Naive thymus-derived CD8-positive, alpha-beta T cell (primary cell): ENCODE measurements around the gene DPYD. TPM values are rescaled to one million over a fixed set of nuclear protein-coding genes. Genes with fewer than 3 reads are reported as not detected.

ENCODE experiments used
- ATAC-seq, 2 donors: fragments of 150-1000 bp; cut with Tn5 transposase in 1 of 2; sonication (Bioruptor Pico), chemical (Tn5 transposase) in 1 of 2; 1 replicate in 1 of 2; 2 replicates in 1 of 2; pipeline ENCODE4 v1.10.0; 2021; ENCODE audit warnings: mild to moderate bottlenecking in 2 of 2, moderate library complexity in 2 of 2
- POLR2A ChIA-PET: fragments of 350-600 bp; sonication (Branson Sonifier 250); formaldehyde crosslinking; loops from one replicate; lab custom pipeline; 2021; ENCODE audit warnings: antibody characterized with exemption; lab: Charles Lee
- DNase-seq, 10 donors: peaks; one replicate each; pipeline versions ENCODE4 v3.0.0 to v3.0.0-alpha.2; 2020 to 2022
- H3K27ac Mint-ChIP-seq, 10 donors: one replicate each; pipeline ENCODE4 v1.8.0; 2020 to 2022; ENCODE audit warnings: mild to moderate bottlenecking in 10 of 10, mixed read lengths in 10 of 10, moderate library complexity in 4 of 10, inconsistent platforms in 1 of 10
- H3K27me3 Mint-ChIP-seq, 5 donors: one replicate each; pipeline ENCODE4 v1.8.0; 2021 to 2022; ENCODE audit warnings: mixed read lengths in 5 of 5
- H3K36me3 Mint-ChIP-seq, 3 donors: one replicate each; pipeline ENCODE4 v1.8.0; 2020 to 2022; ENCODE audit warnings: mixed read lengths in 3 of 3, mild to moderate bottlenecking in 2 of 3, inconsistent platforms in 1 of 3
- H3K4me1 Mint-ChIP-seq, 4 donors: one replicate each; pipeline ENCODE4 v1.8.0; 2021 to 2022; ENCODE audit warnings: mixed read lengths in 4 of 4
- H3K4me3 Mint-ChIP-seq, 10 donors: one replicate each; pipeline ENCODE4 v1.8.0; 2020 to 2022; ENCODE audit warnings: mild to moderate bottlenecking in 10 of 10, mixed read lengths in 10 of 10, moderate library complexity in 6 of 10, inconsistent platforms in 1 of 10
- H3K9me3 Mint-ChIP-seq, 9 donors: one replicate each; pipeline ENCODE4 v1.8.0; 2020 to 2022; ENCODE audit warnings: mixed read lengths in 9 of 9, mild to moderate bottlenecking in 3 of 9, inconsistent platforms in 1 of 9, moderate library complexity in 1 of 9
- polyA plus RNA-seq, 3 donors: library from polyadenylated mRNA; unstranded; fragments of 300-500 nt; fragmentation: Illumina TruSeq; gene quantifications; one replicate each; pipeline ENCODE4 v1.2.3, GENCODE V29; 2021
- total RNA-seq, 8 experiments: library from RNA in 2 of 8; stranded (reverse) in 2 of 8; gene quantifications; one replicate each; pipeline ENCODE4 v1.2.3 and lab custom pipeline; 2021 to 2026

Gene DPYD
- total and polyA plus RNA-seq, 5 experiments from 2014 or later: 24.1 to 40.9 (median 39.3) TPM

DNA sequence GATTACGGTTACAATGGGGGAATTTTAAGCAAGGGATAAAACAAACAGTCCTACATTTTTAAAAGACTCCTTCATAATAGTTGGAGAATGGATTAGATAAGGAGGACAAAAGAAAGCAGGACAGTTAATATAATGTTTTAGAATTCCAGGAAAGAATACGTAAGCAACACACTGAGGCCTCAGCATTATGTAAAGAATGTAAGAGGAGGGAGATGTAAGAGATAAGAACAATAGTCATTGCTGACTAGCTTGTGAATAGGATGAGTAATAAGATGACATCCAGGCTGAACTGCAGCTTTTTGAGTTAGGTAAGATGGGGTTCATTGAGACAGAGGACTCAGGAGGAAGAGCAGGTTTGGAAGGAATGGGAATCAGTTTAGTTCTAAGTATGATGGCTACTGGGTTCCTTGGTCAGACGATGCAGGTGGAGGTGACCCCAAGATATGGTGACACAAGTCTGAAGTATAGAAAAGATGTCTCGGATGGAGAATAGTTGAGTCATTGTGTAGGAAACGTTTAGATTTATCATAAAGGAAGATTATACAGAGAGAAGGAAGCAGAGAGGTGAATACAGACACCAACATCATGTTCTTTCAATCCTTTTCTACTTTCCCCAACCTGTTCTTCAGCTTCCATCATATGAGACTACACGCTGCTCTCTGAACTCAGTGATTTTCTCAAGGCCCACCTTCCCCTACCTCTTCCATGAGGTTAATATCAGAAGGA is 826.4 kb downstream of the DPYD start:
- H3K9me3 Mint-ChIP-seq: no peaks in the 10 kb centered on the region

DNA sequence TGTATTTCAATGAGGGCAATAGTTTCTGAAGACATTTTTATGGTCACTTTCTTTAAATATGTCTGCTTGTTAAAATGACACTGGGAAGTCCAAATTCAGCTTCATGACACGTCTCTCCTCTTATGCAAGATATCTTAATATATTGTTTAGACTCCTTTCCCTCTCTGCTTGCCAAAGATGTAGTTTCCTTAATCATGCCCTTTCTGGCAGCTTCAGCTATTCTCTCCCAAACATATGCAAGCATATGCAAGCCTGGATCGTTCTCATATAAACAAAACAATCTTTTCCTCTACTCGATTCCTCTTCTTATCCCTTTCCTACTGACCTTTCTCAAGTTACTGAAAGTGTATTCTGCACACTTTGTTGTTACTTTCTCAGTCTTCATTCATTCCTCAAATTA is 827.1 kb downstream of the DPYD start:
- Mint-ChIP-seq H3K4me3 (no peak overlapping the region), H3K36me3 (peaks cover 17 to 38% (median 31%) of the 10 kb centered on the region in 3 donors)
- POLR2A ChIA-PET: no interaction called here

More for the DNA sequence above, 826.4 kb downstream of the DPYD start:
- POLR2A ChIA-PET: no interaction called here
- Mint-ChIP-seq H3K27ac (no peak overlapping the region), H3K4me3 (no peak overlapping the region), H3K27me3 (no peaks in the 10 kb centered on the region), H3K4me1 (no peaks in the 10 kb centered on the region), H3K36me3 (peaks cover 21 to 42% (median 35%) of the 10 kb centered on the region in 3 donors)
- ATAC-seq: no peak
- DNase-seq: no peak

DNA sequence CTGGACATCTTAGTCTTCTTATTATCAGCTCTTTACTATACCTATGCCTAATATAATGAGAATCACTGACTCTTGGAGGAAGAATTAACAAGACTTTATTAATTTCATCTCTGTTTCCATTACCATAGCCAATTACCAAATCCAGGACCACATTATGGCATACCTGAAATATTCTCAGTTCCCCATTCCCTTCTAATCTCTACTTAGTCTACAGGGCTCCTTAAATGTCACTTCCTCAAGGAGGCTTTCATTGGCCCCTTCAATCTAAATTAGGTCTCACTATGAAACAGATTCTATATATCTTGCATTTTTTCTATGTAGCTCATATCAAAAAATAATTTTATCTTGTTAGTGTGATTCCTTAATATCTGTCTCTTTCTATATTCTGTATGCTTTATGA is 828.0 kb downstream of the DPYD start:
- Mint-ChIP-seq H3K4me3 (no peak overlapping the region), H3K27ac (no peak overlapping the region), H3K36me3 (peaks cover 16 to 38% (median 27%) of the 10 kb centered on the region in 3 donors), H3K9me3 (no peaks in the 10 kb centered on the region), H3K27me3 (no peaks in the 10 kb centered on the region), H3K4me1 (no peaks in the 10 kb centered on the region)
- DNase-seq (no peak), ATAC-seq (no peak)
- POLR2A ChIA-PET: no interaction called here

More for the DNA sequence above, 827.1 kb downstream of the DPYD start:
- no peaks in the 10 kb centered on the region for H3K9me3 Mint-ChIP-seq
- no peaks in the 10 kb centered on the region for H3K4me1 Mint-ChIP-seq
- DNase-seq: no peak
- H3K27ac Mint-ChIP-seq: no peak overlapping the region
- no peak for ATAC-seq
- H3K27me3 Mint-ChIP-seq: no peaks in the 10 kb centered on the region

- no peak overlapping the region for H3K27ac Mint-ChIP-seq
- H3K27me3 Mint-ChIP-seq: no peaks in the 10 kb centered on the region
- H3K36me3 Mint-ChIP-seq: peaks cover 5 to 32% (median 20%) of the 10 kb centered on the region in 3 donors
- DNase-seq (no peak), ATAC-seq (no peak)
- no peaks in the 10 kb centered on the region for H3K4me1 Mint-ChIP-seq
- POLR2A ChIA-PET: no interaction called here
- no peak overlapping the region for H3K4me3 Mint-ChIP-seq
- no peaks in the 10 kb centered on the region for H3K9me3 Mint-ChIP-seq
Measured at GRCh38 chr1:97091679-97092078, 829.2 kb downstream of the DPYD start.

- Mint-ChIP-seq H3K27ac (no peak overlapping the region), H3K4me3 (no peak overlapping the region), H3K36me3 (peaks cover 5 to 32% (median 16%) of the 10 kb centered on the region in 3 donors), H3K4me1 (no peaks in the 10 kb centered on the region), H3K9me3 (no peaks in the 10 kb centered on the region), H3K27me3 (no peaks in the 10 kb centered on the region)
- ATAC-seq (no peak), DNase-seq (no peak)
- POLR2A ChIA-PET: no interaction called here
Measured at GRCh38 chr1:97091263-97091662, 829.6 kb downstream of the DPYD start.

GRCh38 chr1:97090725-97091124 is 830.1 kb downstream of the DPYD start:
- Mint-ChIP-seq H3K4me1 (no peaks in the 10 kb centered on the region), H3K36me3 (peaks cover 5 to 27% (median 13%) of the 10 kb centered on the region in 3 donors), H3K4me3 (no peak overlapping the region), H3K9me3 (no peaks in the 10 kb centered on the region), H3K27me3 (no peaks in the 10 kb centered on the region), H3K27ac (no peak overlapping the region)
- no peak for DNase-seq
- POLR2A ChIA-PET: no interaction called here
- no peak for ATAC-seq

- H3K4me3 Mint-ChIP-seq: no peak overlapping the region
- no peaks in the 10 kb centered on the region for H3K9me3 Mint-ChIP-seq
- ATAC-seq: no peak
- peaks cover 5 to 26% (median 14%) of the 10 kb centered on the region in 3 donors for H3K36me3 Mint-ChIP-seq
- POLR2A ChIA-PET: no interaction called here
- no peak for DNase-seq
- no peaks in the 10 kb centered on the region for H3K4me1 Mint-ChIP-seq
- no peaks in the 10 kb centered on the region for H3K27me3 Mint-ChIP-seq
- H3K27ac Mint-ChIP-seq: no peak overlapping the region
Measured at GRCh38 chr1:97089173-97089572, 831.7 kb downstream of the DPYD start.

GRCh38 chr1:97088391-97088790 is 832.4 kb downstream of the DPYD start:
- H3K4me1 Mint-ChIP-seq: no peaks in the 10 kb centered on the region

DNA sequence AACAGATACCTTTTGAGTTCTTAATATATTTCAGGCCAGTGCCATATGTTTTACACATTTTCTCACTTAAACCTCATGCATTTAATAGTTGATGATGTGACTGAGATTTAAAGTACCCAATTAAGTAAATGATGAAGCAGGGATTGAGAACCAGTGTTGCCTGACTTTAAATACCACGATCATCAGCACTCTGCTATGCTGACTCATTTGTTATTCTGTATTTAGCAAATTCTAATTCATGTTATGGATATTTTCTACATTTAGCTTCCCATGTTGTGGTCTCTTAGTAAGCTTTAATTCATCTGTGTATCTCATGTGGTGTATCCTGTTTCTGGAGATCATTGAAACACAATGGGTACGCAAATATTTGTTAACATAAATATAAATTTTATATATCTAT is 836.3 kb downstream of the DPYD start:
- peaks cover 8 to 23% (median 14%) of the 10 kb centered on the region in 3 donors for H3K36me3 Mint-ChIP-seq
- H3K4me1 Mint-ChIP-seq: no peaks in the 10 kb centered on the region
- no peak overlapping the region for H3K4me3 Mint-ChIP-seq
- no peaks in the 10 kb centered on the region for H3K27me3 Mint-ChIP-seq
- H3K27ac Mint-ChIP-seq: no peak overlapping the region
- ATAC-seq: no peak
- DNase-seq: no peak
- H3K9me3 Mint-ChIP-seq: no peaks in the 10 kb centered on the region
- POLR2A ChIA-PET: no interaction called here

More at GRCh38 chr1:97088391-97088790, 832.4 kb downstream of the DPYD start:
- Mint-ChIP-seq H3K36me3 (peaks cover 12 to 26% (median 15%) of the 10 kb centered on the region in 3 donors), H3K9me3 (no peaks in the 10 kb centered on the region), H3K27me3 (no peaks in the 10 kb centered on the region), H3K27ac (peak overlapping the region in 1 of 10 donors; percentile 33), H3K4me3 (no peak overlapping the region)
- POLR2A ChIA-PET: no interaction called here
- DNase-seq (no peak), ATAC-seq (no peak)

DNA sequence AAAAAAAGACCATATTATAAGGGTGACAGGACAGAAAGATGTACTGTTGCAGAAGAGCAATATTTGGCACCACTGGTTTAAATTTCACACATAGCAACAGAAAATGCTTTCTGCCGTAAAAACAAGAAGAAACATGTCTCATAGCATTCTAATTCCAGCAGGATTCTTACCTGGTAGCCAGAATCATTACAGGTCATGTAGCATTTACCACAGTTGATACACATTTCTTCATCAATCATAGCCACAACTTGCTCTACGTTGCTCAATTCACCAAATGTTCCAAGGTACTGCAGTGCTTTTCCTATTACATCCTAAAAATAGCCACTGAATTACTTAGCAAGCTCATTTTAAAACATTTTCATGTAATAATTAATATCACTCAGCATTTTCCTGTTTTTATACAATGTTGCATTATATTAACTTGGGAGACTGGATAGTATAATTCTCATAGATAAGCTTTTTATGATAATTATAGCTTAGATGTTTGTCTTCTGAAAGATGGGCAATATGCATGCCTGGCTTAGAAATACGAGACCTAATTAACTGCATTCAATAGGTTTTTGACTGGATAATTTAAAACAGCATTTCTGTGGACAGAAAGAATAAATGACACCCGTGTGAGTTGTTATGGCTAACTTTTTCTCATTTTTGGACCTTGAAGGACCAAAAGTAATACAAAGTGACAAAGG is 838.5 kb downstream of the DPYD start:
- no peak for DNase-seq
- Mint-ChIP-seq H3K4me3 (no peak overlapping the region), H3K9me3 (no peaks in the 10 kb centered on the region), H3K27me3 (no peaks in the 10 kb centered on the region), H3K4me1 (no peaks in the 10 kb centered on the region), H3K27ac (peak overlapping the region in 1 of 10 donors; percentile 6), H3K36me3 (peaks cover 8 to 35% (median 17%) of the 10 kb centered on the region in 3 donors)
- POLR2A ChIA-PET: no interaction called here
- ATAC-seq: no peak

GRCh38 chr1:97078872-97079271 is 842.0 kb downstream of the DPYD start:
- Mint-ChIP-seq H3K36me3 (peaks cover 6 to 41% (median 25%) of the 10 kb centered on the region in 3 donors), H3K27me3 (no peaks in the 10 kb centered on the region), H3K4me3 (no peak overlapping the region), H3K4me1 (no peaks in the 10 kb centered on the region), H3K9me3 (no peaks in the 10 kb centered on the region), H3K27ac (no peak overlapping the region)
- POLR2A ChIA-PET: no interaction called here
- DNase-seq (no peak), ATAC-seq (no peak)

DNA sequence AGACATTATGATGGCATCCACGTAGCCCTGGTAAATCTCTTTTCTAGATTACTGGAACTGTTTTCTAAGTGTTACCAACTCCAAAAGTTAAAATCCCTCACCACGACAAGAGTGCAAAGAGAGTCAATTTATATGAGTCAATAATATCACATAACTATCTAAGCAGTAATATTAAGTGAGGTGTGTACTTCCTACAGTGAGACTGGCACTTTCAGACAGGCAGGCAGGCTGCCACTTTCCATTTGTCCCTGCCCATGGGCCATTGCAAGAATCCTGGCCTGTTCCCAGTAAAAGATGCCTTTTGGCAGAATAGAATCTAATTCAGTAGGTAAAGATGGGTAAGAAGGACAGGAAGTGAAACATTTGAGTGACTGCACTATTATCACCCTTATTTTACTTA is 843.6 kb downstream of the DPYD start:
- H3K27ac Mint-ChIP-seq: no peak overlapping the region
- no peak overlapping the region for H3K4me3 Mint-ChIP-seq
- H3K27me3 Mint-ChIP-seq: no peaks in the 10 kb centered on the region
- DNase-seq (no peak), ATAC-seq (no peak)
- no peaks in the 10 kb centered on the region for H3K4me1 Mint-ChIP-seq
- POLR2A ChIA-PET: no interaction called here
- H3K9me3 Mint-ChIP-seq: no peaks in the 10 kb centered on the region
- peaks cover 0 to 41% (median 25%) of the 10 kb centered on the region in 3 donors for H3K36me3 Mint-ChIP-seq

DNA sequence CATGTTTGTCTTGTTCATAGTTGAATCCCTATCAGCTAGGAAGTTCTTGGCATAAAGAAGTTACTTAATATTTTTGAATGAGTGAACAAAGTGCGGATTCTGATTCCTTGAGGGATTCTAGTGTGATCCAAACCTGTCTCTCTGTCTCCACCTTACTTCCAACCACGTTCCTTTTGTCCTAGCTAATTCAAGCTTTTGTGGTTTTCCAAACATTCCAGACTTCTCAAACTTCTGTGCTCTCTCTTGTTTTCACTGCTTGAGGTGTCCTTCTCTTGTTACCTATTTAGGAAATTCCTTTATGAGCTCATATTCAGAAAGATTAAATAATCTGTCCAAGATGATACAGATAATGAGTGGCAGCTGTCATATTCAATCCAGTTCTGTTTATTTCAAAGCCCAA is 846.1 kb downstream of the DPYD start:
- Mint-ChIP-seq H3K27ac (no peak overlapping the region), H3K9me3 (peaks cover 0 to 2% (median 0%) of the 10 kb centered on the region in 9 donors), H3K4me1 (no peaks in the 10 kb centered on the region), H3K27me3 (no peaks in the 10 kb centered on the region), H3K4me3 (no peak overlapping the region), H3K36me3 (peaks cover 0 to 28% (median 22%) of the 10 kb centered on the region in 3 donors)
- no peak for ATAC-seq
- DNase-seq: no peak
- POLR2A ChIA-PET: no interaction called here
